ENCODE results near the gene CBFB. TPM values are rescaled to one million over a fixed set of nuclear protein-coding genes. Genes with fewer than 3 reads are reported as not detected.
A peak's percentile ranks its signal among the peaks of the same experiment; 100 is the strongest.

CBFB gene
- total and polyA plus RNA-seq, 9 of the 15 experiments (the other 6 are each of a cell fraction or from before 2014, with no cell fraction given), result 22.0 to 112 (median 66.5) TPM

DNA sequence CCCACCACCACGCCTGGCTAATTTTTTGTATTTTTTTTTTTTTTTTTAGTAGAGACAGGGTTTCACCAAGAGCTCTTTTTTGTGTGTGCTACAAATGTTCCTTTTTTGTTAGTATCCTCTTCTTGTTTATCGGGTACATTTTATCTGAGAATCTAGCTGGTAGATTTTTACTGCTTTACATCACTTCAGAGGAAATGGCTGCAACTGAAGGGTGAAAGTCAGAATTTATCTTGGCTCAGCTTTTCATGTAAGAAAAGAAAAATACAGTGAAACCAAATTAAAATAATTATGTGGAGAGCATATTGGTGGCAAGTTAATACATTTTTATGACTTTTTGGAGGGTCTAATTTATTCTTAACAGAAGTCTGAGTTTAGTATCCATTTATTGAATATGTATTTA, 26.0 kb downstream of the CBFB start (continued):
- TF ChIP-seq, protein P1, sequence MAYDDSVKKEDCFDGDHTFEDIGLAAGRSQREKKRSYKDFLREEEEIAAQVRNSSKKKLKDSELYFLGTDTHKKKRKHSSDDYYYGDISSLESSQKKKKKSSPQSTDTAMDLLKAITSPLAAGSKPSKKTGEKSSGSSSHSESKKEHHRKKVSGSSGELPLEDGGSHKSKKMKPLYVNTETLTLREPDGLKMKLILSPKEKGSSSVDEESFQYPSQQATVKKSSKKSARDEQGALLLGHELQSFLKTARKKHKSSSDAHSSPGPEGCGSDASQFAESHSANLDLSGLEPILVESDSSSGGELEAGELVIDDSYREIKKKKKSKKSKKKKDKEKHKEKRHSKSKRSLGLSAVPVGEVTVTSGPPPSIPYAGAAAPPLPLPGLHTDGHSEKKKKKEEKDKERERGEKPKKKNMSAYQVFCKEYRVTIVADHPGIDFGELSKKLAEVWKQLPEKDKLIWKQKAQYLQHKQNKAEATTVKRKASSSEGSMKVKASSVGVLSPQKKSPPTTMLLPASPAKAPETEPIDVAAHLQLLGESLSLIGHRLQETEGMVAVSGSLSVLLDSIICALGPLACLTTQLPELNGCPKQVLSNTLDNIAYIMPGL (CRISPR knock-in tag; IDR thresholded peaks at IDR 0.05), result no peak
- TF ChIP-seq, protein P2, sequence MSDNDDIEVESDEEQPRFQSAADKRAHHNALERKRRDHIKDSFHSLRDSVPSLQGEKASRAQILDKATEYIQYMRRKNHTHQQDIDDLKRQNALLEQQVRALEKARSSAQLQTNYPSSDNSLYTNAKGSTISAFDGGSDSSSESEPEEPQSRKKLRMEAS (CRISPR knock-in tag; IDR thresholded peaks at IDR 0.05), result no peak
- TF ChIP-seq NCOR1 (IDR thresholded peaks at IDR 0.05) (no peak), MCM3 (IDR thresholded peaks at IDR 0.05) (no peak), ZNF79 (CRISPR knock-in tag; IDR thresholded peaks at IDR 0.05; ENCODE audit: low read depth) (no peak), RBM17 (IDR thresholded peaks at IDR 0.05; ENCODE audit: borderline replicate concordance, low read depth, low read length) (no peak), MEIS2 (IDR thresholded peaks at IDR 0.05; ENCODE audit: partially characterized antibody) (no peak)

DNA sequence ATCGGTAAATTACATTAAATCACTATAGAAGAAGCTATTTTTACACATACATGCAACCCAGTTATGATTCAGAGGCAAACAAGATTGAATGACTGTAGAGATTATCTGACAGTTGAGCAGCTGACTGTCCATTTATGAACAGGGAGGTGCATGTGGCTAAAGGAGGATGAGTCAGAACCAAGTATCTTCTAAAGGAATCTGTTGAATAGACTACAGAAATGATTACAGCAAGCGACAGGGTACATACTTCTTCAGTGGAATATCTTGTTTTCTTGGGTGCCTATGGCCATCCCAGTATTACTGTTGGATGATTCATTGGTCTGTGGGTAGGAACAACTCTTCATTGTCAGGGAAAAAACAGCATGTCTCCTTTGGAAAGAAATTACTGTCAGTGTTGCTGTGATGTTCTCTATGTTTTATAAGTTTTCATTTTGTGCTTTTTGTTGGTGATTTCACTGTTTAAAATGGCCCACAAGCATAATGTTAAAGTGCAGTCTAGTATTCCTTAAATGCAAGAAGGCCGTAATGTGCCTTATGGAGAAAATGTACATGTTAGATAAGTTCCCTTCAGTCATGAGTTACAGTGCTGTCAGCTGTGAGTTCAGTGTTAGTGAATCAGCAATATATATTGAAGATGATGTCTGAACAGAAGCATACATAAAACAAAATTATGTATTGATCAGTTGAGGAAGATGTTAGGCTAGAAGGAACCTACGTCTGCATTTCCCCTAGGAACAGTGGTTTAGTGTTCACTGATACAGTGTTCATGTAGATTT, 27.0 kb downstream of the CBFB start:
- Histone ChIP-seq H3K4me1 (replicated peaks in 1 of 2; ENCODE audit: control insufficient read depth in 2 of 2, insufficient read depth in 2 of 2, low read length in 2 of 2) (peaks cover 13% of the 10 kb centered on the region in 2 experiments), H2AFZ (ENCODE audit: low read depth, low read length) (no peak overlapping the region), H3K27ac (ENCODE audit: extremely low read depth, low read depth, low read length) (peak overlapping the region; percentile 58; the same call in 2 of the 3 replicates), H3K27me3 (ENCODE audit: control insufficient read depth in 2 of 2, insufficient read depth in 2 of 2, low read length in 2 of 2) (no peaks in the 10 kb centered on the region), H3K9me3 (replicated peaks; ENCODE audit: control insufficient read depth, insufficient read depth, low read depth, low read length) (no peaks in the 10 kb centered on the region), H3K4me2 (ENCODE audit: insufficient read depth, low read length) (peak overlapping the region; percentile 16; the same call in 1 of the 2 replicates), H3K4me3 (no peak overlapping the region), H4K20me1 (replicated peaks; ENCODE audit: control insufficient read depth, insufficient read depth, low read length) (peaks cover 4% of the 10 kb centered on the region), H3K36me3 (ENCODE audit: control insufficient read depth, insufficient read depth, low read length) (peaks cover 19% of the 10 kb centered on the region), H3K79me2 (ENCODE audit: control insufficient read depth, insufficient read depth, low read length) (peaks cover 42% of the 10 kb centered on the region), H3K9ac (ENCODE audit: insufficient read depth in 1 of 2, low read depth in 2 of 2, low read length in 2 of 2) (no peak overlapping the region), H3K9me1 (ENCODE audit: control insufficient read depth, insufficient read depth, low read length) (no peaks in the 10 kb centered on the region)
- ChIA-PET POLR2A (interaction anchor here (0.6 to 5.0 kb wide), 4 partner anchors 9 to 42 kb away, joined by 3 to 28 read pairs (median 3); no protein-coding TSS in a partner anchor), CTCF (ENCODE audit: low intra/inter-chr PET ratio) (no interaction called here)
- intact Hi-C loops (cut with micrococcal nuclease) (no loop called here), in situ Hi-C loops (cut with MboI) (no loop called here)
- WGBS (ENCODE audit: insufficient coverage, low coverage, missing lambda C conversion rate), result 34% methylated on average over 4 of the region's 4 CpGs
- ATAC-seq, result peak; percentile 56
- TSS peak; percentile 7 for BruUV-seq (replicated peaks)
- FAIRE-seq, result peak; percentile 37
- DNase-seq (ENCODE audit: extremely low read depth in 1 of 4, low spot score in 3 of 4), result peak in 3 of 4 experiments; percentile 17 to 57 (median 39)
- TF ChIP-seq, protein P3, sequence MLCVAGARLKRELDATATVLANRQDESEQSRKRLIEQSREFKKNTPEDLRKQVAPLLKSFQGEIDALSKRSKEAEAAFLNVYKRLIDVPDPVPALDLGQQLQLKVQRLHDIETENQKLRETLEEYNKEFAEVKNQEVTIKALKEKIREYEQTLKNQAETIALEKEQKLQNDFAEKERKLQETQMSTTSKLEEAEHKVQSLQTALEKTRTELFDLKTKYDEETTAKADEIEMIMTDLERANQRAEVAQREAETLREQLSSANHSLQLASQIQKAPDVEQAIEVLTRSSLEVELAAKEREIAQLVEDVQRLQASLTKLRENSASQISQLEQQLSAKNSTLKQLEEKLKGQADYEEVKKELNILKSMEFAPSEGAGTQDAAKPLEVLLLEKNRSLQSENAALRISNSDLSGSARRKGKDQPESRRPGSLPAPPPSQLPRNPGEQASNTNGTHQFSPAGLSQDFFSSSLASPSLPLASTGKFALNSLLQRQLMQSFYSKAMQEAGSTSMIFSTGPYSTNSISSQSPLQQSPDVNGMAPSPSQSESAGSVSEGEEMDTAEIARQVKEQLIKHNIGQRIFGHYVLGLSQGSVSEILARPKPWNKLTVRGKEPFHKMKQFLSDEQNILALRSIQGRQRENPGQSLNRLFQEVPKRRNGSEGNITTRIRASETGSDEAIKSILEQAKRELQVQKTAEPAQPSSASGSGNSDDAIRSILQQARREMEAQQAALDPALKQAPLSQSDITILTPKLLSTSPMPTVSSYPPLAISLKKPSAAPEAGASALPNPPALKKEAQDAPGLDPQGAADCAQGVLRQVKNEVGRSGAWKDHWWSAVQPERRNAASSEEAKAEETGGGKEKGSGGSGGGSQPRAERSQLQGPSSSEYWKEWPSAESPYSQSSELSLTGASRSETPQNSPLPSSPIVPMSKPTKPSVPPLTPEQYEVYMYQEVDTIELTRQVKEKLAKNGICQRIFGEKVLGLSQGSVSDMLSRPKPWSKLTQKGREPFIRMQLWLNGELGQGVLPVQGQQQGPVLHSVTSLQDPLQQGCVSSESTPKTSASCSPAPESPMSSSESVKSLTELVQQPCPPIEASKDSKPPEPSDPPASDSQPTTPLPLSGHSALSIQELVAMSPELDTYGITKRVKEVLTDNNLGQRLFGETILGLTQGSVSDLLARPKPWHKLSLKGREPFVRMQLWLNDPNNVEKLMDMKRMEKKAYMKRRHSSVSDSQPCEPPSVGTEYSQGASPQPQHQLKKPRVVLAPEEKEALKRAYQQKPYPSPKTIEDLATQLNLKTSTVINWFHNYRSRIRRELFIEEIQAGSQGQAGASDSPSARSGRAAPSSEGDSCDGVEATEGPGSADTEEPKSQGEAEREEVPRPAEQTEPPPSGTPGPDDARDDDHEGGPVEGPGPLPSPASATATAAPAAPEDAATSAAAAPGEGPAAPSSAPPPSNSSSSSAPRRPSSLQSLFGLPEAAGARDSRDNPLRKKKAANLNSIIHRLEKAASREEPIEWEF (CRISPR knock-in tag; IDR thresholded peaks at IDR 0.05), result 0 out of 2 replicates have a peak, but pooled peaks have one; percentile 41
- no peak for TF ChIP-seq CBX8 (IDR thresholded peaks at IDR 0.05; ENCODE audit: borderline replicate concordance, extremely low read depth, low read depth, low read length, poor library complexity, severe bottlenecking)
- TF ChIP-seq XRCC3 (IDR thresholded peaks at IDR 0.05), result no peak
- no peak for TF ChIP-seq RBBP5 (IDR thresholded peaks at IDR 0.05; ENCODE audit: borderline replicate concordance, insufficient read depth, low read length, poor library complexity, severe bottlenecking)
- no peak for TF ChIP-seq IFI16 (CRISPR knock-in tag; IDR thresholded peaks at IDR 0.05)
